GM12878 (cell line): ENCODE data around the gene PSMB5. TPM values are rescaled to one million over a fixed set of nuclear protein-coding genes. Genes with fewer than 3 reads are reported as not detected.

ENCODE experiments used
- BCLAF1 ChIP-seq: fragments of 450-650 bp; IDR thresholded peaks from 2 replicates; pipeline ENCODE4 v1.6.1; 2017; ENCODE audit warnings: antibody characterized with exemption, mild to moderate bottlenecking, moderate library complexity
- DPF2 ChIP-seq: fragments of 450-650 bp; IDR thresholded peaks from 2 replicates; pipeline ENCODE4 v1.6.1; 2017; ENCODE audit warnings: mild to moderate bottlenecking
- E2F4 ChIP-seq: IDR thresholded peaks from 2 replicates; pipeline ENCODE4 v1.6.1; 2012; ENCODE audit warnings: low read depth, low read length, improper control_type of control experiment
- FOXM1 ChIP-seq: IDR thresholded peaks from 2 replicates; pipeline ENCODE4 v1.6.1; 2012; ENCODE audit warnings: low read depth, mild to moderate bottlenecking, inconsistent platforms, low read length, moderate library complexity
- HCFC1 ChIP-seq: fragments of 150-350 bp; IDR thresholded peaks from 2 replicates; pipeline ENCODE4 v1.6.1; 2014; ENCODE audit warnings: low read length
- HDAC2 ChIP-seq: fragments of 200-600 bp; sonication (generic); IDR thresholded peaks from 2 replicates; pipeline ENCODE4 v1.6.1; 2017
- MYC ChIP-seq: IDR thresholded peaks from 2 replicates; pipeline ENCODE4 v1.6.1; 2011; ENCODE audit warnings: mild to moderate bottlenecking, low read length, moderate library complexity, inconsistent platforms; ENCODE audit not compliant: insufficient read depth, insufficient replicate concordance, insufficient read length, severe bottlenecking
- NFIC ChIP-seq: IDR thresholded peaks from 2 replicates; pipeline ENCODE4 v1.6.1; 2012; ENCODE audit warnings: low read depth, mild to moderate bottlenecking, inconsistent platforms, low read length, moderate library complexity
- PAX8 ChIP-seq: fragments of 450-650 bp; IDR thresholded peaks from 2 replicates; pipeline ENCODE4 v1.6.1; 2017; ENCODE audit warnings: mild to moderate bottlenecking, moderate library complexity
- PRDM15 ChIP-seq: fragments of 450-650 bp; formaldehyde crosslinking; IDR thresholded peaks from 2 replicates; pipeline ENCODE4 v1.4.0; 2020; ENCODE audit warnings: mild to moderate bottlenecking, moderate library complexity
- SKIL ChIP-seq: fragments of 450-650 bp; IDR thresholded peaks from 2 replicates; pipeline ENCODE4 v1.6.1; 2017; ENCODE audit warnings: mild to moderate bottlenecking, low read depth, inconsistent platforms; ENCODE audit not compliant: poor library complexity, severe bottlenecking
- YY1 ChIP-seq: IDR thresholded peaks from 2 replicates; pipeline ENCODE4 v1.6.1; 2011; ENCODE audit warnings: low read depth, mild to moderate bottlenecking, low read length
- ZNF687 ChIP-seq: fragments of 450-650 bp; IDR thresholded peaks from 2 replicates; pipeline ENCODE4 v1.6.1; 2017; ENCODE audit warnings: mild to moderate bottlenecking, moderate library complexity
- polyA plus RNA-seq, 11 experiments: library from polyadenylated mRNA; depleted of rRNA in 4 of 11; unstranded in 6 of 11; stranded (reverse) in 5 of 11; fragments of >200 nt; fragmentation: Nextera tagmentation in 4 of 11; fragmentation: Illumina TruSeq in 1 of 11; extraction: Ambion mirVana in 4 of 11; extraction: Trizol in 1 of 11; gene quantifications; 1 replicate in 1 of 11; 2 replicates in 10 of 11; pipeline versions ENCODE4 v1.2.1 to v1.2.3, GENCODE V29; 2011 to 2016; ENCODE audit warnings: inconsistent platforms in 2 of 11, missing spikeins in 2 of 11, low read depth in 1 of 11
- total RNA-seq, 4 experiments: library from RNA; depleted of rRNA in 3 of 4; stranded (reverse); fragments of >200 nt in 3 of 4; fragmentation: Illumina TruSeq in 1 of 4; extraction: Trizol in 1 of 4; gene quantifications; 2 replicates each; pipeline versions ENCODE4 v1.2.1 to v1.2.3, GENCODE V29; 2013 to 2021

Gene PSMB5
- total and polyA plus RNA-seq, 10 of the 15 experiments (the other 5 are each of a cell fraction or from before 2014, with no cell fraction given), result 84.5 to 802 (median 144) TPM

GRCh38 chr14:22976620-22977433 is 57.9 kb downstream of the PSMB5 start (continued):
- TF ChIP-seq ZNF687 (no peak), NFIC (no peak), DPF2 (no peak), BCLAF1 (no peak), PAX8 (no peak), YY1 (no peak), PRDM15 (no peak), MYC (no peak), HDAC2 (no peak), FOXM1 (no peak), HCFC1 (no peak), SKIL (no peak), E2F4 (no peak)
